ENCODE measurements around the gene LPO.

The LPO gene

GRCh38 chr17:58238147-58238634, at the start of gene LPO:
Gene LPO (plus strand): TSS chr17:58238584. CDS start chr17:58242980, 4,396 bp downstream.
- no peak for DNase-seq

- no peak for DNase-seq
Measured at GRCh38 chr17:58189436-58190146, 48.8 kb upstream of the LPO start.

- no peak for DNase-seq
Measured at GRCh38 chr17:58191241-58191896, 47.0 kb upstream of the LPO start.

GRCh38 chr17:58192612-58193011, 45.8 kb upstream of the LPO start, which contains the start of gene EPX:
Gene EPX (plus strand): TSS chr17:58192726. CDS start chr17:58192847, 121 bp downstream.
- no peak for DNase-seq

DNA sequence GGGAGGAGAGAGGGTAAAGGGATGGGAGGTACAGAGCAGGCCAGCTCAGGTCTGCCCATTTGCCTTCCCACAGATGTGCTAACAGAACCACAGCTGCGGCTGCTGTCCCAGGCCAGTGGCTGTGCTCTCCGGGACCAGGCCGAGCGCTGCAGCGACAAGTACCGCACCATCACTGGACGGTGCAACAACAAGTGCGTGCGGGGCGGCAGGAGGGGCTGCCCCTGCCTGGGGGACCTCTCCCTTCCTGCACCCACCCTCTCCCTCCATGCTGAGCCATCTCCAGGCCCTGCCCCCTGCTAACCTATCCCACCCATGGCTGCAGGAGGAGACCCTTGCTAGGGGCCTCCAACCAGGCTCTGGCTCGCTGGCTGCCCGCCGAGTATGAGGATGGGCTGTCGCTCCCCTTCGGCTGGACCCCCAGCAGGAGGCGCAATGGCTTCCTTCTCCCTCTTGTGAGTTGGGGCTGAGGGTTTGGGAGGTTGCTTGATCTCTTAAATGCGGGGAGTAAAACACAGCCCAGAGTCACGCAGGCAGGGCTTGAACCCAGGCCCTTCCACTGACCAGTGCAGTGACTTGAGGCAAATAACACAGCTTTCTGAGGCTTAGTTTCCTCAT, 44.6 kb upstream of the LPO start:
- no peak for DNase-seq

GRCh38 chr17:58195518-58196123, 42.8 kb upstream of the LPO start:
- no peak for DNase-seq

GRCh38 chr17:58196610-58197009, 41.8 kb upstream of the LPO start:
- DNase-seq = no peak

DNA sequence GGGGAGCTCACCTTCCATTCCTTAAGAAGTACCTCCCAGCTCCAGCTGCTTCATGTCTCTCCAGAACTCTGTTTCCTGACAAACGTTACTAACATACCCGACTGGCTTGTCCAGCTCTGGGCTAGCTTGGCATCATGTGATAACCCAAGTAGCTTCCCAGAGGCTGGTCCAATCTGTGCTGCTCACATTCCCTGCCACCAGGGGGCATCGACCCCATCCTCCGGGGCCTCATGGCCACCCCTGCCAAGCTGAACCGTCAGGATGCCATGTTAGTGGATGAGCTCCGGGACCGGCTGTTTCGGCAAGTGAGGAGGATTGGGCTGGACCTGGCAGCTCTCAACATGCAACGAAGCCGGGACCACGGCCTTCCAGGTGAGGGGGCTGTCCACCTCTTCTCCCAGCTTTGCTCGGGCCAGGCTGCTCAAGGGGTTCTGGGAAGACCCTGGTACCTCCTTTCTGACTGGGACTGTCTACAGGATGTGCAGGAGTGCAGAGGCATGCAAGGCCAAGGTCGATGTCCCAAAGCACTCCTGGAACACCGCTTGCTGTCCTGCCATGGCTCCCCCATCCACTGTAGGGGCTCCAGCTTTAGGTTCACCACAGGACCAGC, 38.3 kb upstream of the LPO start:
- DNase-seq = peak; percentile 38 to 46

- DNase-seq = no peak
Measured at GRCh38 chr17:58202859-58203258, 35.5 kb upstream of the LPO start.

DNA sequence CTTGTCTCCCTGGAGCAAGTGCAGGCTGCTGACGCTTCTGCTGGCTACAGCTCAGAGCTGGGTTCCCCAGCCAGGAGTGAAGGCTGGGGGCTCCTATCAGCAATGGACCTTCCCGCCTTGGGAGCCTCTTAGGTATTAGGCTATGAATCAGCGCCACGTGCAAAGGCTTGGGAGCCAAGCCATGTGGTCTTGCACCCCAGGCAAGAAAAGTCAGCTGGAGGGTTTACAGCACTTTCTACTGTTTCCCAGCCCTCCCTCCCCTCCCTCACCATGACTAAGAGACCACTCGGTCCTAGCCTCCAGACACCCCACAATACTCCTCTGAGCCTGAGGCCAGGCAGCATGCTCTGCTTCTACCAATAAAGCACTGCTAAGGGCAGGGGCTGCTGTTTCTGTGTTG, 33.6 kb upstream of the LPO start:
- DNase-seq = no peak

DNA sequence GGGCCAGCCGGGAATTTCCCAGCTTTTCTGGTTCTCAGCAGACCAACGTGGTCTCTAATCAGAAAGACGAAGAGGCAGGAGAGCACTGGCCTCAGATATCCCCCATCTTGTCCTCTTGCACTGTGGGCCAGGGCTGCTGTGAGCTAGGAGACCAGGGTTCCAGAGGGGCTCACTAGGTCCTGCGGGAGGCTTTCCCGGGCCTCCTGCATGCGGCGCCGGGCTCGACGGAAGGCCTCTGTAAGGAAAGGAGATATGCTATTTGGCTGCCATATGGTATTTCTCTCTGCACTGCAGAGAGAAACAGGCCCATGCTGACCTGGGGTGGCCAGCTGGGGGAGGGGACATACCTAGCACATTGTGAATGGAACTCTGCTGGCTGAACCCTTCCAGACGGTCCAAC, 32.4 kb upstream of the LPO start:
- no peak for DNase-seq

GRCh38 chr17:58207451-58207850, 30.9 kb upstream of the LPO start:
- DNase-seq = no peak

- no peak for DNase-seq
Measured at GRCh38 chr17:58208344-58208743, 30.0 kb upstream of the LPO start.

GRCh38 chr17:58210922-58211321, 27.5 kb upstream of the LPO start:
- DNase-seq = no peak

DNA sequence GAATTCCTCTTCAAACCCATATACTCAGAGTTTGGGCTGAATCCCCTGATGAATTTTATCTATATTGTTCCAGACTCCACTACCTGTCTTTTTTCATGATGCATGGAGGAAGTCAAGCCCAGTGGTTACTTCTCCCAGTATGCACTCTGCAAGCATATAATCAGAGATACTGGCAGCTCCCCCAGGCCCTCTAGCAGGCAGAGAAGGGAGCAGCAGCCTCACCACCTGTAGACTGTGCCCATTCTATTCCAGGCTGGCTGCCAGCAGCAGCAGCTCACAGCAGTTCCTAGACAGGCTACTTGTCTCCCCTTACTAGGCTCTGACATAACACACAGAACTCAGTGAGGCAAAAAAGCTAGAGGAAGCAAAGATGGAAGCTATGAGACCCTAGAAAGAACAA, 22.7 kb upstream of the LPO start:
- no peak for DNase-seq

- no peak for DNase-seq
Measured at GRCh38 chr17:58217766-58218165, 20.6 kb upstream of the LPO start.

DNA sequence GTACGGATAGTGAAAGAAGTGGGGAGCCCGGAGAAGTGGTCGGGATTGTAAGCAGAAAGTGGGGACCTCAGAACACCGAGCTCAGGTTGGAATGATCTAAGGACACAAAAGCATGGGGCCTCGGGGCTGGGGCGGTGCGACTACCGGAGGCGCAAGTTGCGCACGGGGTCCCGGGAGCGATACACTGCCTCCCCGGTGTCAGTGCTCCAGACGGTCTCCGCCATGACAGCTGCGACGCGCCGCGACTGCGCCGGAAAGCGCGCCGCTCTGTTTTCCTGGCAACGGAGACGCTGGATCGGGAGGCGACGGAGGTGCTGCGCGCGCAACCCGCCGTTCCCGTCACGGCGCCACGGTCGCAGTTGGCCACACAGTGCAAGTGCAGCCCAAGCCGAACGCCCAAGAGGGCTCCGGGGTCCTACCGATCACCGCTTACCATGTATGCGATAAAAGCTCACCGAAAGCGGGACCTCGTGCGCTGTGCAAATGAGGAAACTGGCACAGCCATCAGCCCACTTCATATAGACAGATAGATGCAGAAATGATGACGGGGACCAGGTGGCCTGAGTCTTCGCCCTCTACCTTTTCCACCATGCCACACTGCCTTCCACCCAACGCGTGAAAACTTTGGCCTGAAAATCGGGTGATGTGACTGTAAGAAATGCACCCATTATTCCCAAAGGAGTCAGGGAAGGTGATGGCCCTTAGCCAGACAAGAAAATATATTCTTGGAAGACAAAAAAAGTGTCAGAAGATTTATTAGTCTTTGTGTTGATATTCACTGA, 19.2 kb upstream of the LPO start, which contains the start of gene MKS1:
MKS1 (minus strand) TSS at position 249 of the 782 bp plus-strand sequence; CDS start at position 224, 25 bp downstream.
- DNase-seq = peak; percentile 91 to 92

GRCh38 chr17:58219789-58220183, 18.6 kb upstream of the LPO start:
- no peak for DNase-seq

- DNase-seq = no peak
Measured at GRCh38 chr17:58224315-58224714, 14.1 kb upstream of the LPO start.

DNA sequence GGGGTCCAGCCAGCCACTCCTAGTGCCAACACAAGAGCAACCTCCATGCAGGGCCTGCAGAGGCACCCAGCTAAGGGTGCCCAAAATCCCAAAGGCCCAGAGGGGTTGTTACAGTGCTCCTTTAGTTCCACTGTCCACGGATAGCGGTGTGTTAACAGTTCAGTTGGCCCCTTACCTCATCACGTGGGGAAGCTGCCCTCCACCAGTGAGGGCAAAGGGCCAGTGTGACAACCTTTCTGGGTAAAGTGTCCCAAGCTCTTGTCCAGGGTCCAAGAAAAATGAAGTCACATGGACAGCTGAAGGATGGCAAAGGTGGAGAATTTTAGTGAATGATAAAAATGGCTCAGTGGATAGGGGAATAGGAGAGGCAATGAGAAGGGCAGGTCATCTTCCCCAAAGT, 10.7 kb upstream of the LPO start:
- no peak for DNase-seq

GRCh38 chr17:58228679-58229078, 9.7 kb upstream of the LPO start:
- no peak for DNase-seq

DNA sequence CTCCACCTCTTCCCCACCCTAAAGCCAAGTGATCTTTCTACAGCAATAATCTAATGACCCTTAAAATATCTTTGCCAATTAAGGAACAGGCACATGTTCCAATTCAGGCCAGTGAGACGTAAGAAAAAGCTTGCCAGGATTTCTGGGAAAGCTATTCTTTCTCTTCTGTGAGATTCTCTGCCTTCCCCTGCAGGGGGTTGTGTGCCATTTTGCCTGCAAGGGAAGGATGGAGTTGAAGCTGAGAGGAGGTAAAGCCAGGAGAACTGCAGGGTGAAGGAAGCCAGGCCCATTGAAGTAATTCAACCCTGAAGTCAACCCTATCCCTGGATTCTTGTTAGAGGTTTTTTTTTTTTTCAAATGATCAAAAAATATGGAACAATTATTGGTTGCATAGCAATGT, 9.0 kb upstream of the LPO start:
- DNase-seq = no peak

All from activated CD4-positive, alpha-beta T cell treated with anti-CD3 and anti-CD28 coated beads, Interleukin-2, amount 50 U/mL, for 4 hours (primary cell).